ENCODE measurements around the gene TKFC.

- TF ChIP-seq EZH2 (IDR thresholded peaks at IDR 0.05; ENCODE audit: insufficient read depth, poor library complexity, severe bottlenecking) (no peak), EZH2phosphoT487 (IDR thresholded peaks at IDR 0.05; ENCODE audit: insufficient read depth, low read depth) (no peak)
These were observed 22.3 kb upstream of the TKFC start for GRCh38 chr11:61310749-61311148.
